Skeletal muscle tissue (tissue), 4 donors: ENCODE results near the gene KIF13A. TPM values are rescaled to one million over a fixed set of nuclear protein-coding genes. Genes with fewer than 3 reads are reported as not detected.
"Not testable (repeated sequence)": the region's sequence is repeated elsewhere in the genome, so short reads cannot be mapped to it uniquely, and the experiment has no call there.

Experiments used
- H3K27ac ChIP-seq: one replicate; pipeline ENCODE4 v1.7.0; 2013; ENCODE audit warnings: mild to moderate bottlenecking, low read depth, low read length, inconsistent platforms
- H3K27me3 ChIP-seq, 3 donors: one replicate each; pipeline ENCODE4 v1.7.0; 2013; ENCODE audit warnings: low read length in 3 of 3; ENCODE audit not compliant: control insufficient read depth in 3 of 3, insufficient read depth in 3 of 3
- H3K36me3 ChIP-seq, 3 donors: one replicate each; pipeline ENCODE4 v1.7.0; 2013; ENCODE audit warnings: low read length in 3 of 3; ENCODE audit not compliant: control insufficient read depth in 3 of 3, insufficient read depth in 3 of 3
- H3K4me1 ChIP-seq, 3 donors: one replicate each; pipeline ENCODE4 v1.7.0; 2013; ENCODE audit warnings: low read length in 3 of 3, mild to moderate bottlenecking in 3 of 3; ENCODE audit not compliant: control insufficient read depth in 3 of 3, insufficient read depth in 3 of 3
- H3K4me3 ChIP-seq, 3 donors: one replicate each; pipeline ENCODE4 v1.7.0; 2013; ENCODE audit warnings: low read length in 3 of 3
- H3K9ac ChIP-seq, 3 donors: one replicate each; pipeline ENCODE4 v1.7.0; 2013; ENCODE audit warnings: low read length in 3 of 3, mild to moderate bottlenecking in 3 of 3, moderate library complexity in 2 of 3, low read depth in 1 of 3
- H3K9me3 ChIP-seq, 3 donors: one replicate each; pipeline ENCODE4 v1.7.0; 2013; ENCODE audit warnings: low read length in 3 of 3; ENCODE audit not compliant: control insufficient read depth in 3 of 3
- total RNA-seq: library from RNA; depleted of rRNA; stranded (reverse); fragments of >200 nt; gene quantifications from one replicate; pipeline ENCODE4 v1.2.3, GENCODE V29; 2014
- donor health status: Osteomylitis.

The KIF13A gene
- total RNA-seq, 1 donor from 2014 or later: 44.9 TPM

- Histone ChIP-seq H3K4me1 (peaks cover 20 to 30% (median 24%) of the 10 kb centered on the region in 3 donors), H3K4me3 (no peak overlapping the region), H3K36me3 (peaks cover 0 to 7% (median 4%) of the 10 kb centered on the region in 3 donors), H3K9me3 (no peaks in the 10 kb centered on the region), H3K27me3 (no peaks in the 10 kb centered on the region), H3K9ac (no peak overlapping the region), H3K27ac (no peak overlapping the region)
Measured at GRCh38 chr6:17957904-17958620, 29.4 kb downstream of the KIF13A start.

DNA sequence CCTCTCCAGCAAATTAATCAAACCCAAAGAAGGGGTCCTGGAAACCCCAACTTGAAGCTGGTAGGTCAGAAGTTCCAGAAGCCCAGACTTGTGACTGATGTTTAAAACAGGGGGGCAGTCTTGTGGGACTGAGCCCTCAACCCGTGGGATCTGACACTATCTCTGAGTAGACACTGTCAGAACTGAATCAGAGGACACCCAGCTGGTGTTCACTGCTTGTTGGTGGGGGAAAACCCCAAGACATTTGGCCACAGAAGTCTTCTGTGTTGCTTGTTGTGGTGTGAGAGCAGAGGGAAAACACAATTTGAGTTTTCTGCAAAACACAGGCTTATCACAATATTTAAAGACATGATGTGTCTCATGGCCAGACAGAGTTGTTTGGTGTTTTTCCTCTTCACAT lies 29.9 kb downstream of the KIF13A start:
- no peaks in the 10 kb centered on the region for H3K27me3 ChIP-seq
- no peak overlapping the region for H3K4me3 ChIP-seq
- peaks cover 19 to 27% (median 19%) of the 10 kb centered on the region in 3 donors for H3K4me1 ChIP-seq
- no peaks in the 10 kb centered on the region for H3K9me3 ChIP-seq
- H3K36me3 ChIP-seq: peaks cover 0 to 7% (median 4%) of the 10 kb centered on the region in 3 donors
- no peak overlapping the region for H3K27ac ChIP-seq
- no peak overlapping the region for H3K9ac ChIP-seq

- Histone ChIP-seq H3K9me3 (no peaks in the 10 kb centered on the region), H3K36me3 (peaks cover 0 to 7% (median 4%) of the 10 kb centered on the region in 3 donors), H3K4me3 (no peak overlapping the region), H3K27ac (no peak overlapping the region), H3K9ac (no peak overlapping the region), H3K4me1 (peaks cover 15 to 23% (median 15%) of the 10 kb centered on the region in 3 donors), H3K27me3 (no peaks in the 10 kb centered on the region)
Measured at GRCh38 chr6:17957086-17957485, 30.3 kb downstream of the KIF13A start.

- no peak overlapping the region for H3K27ac ChIP-seq
- no peak overlapping the region for H3K9ac ChIP-seq
- H3K9me3 ChIP-seq: no peaks in the 10 kb centered on the region
- H3K4me3 ChIP-seq: no peak overlapping the region
- H3K4me1 ChIP-seq: peaks cover 0 to 3% (median 3%) of the 10 kb centered on the region in 3 donors
- H3K27me3 ChIP-seq: no peaks in the 10 kb centered on the region
- H3K36me3 ChIP-seq: peaks cover 0 to 4% (median 4%) of the 10 kb centered on the region in 3 donors
Measured at GRCh38 chr6:17950095-17950494, 37.3 kb downstream of the KIF13A start.

DNA sequence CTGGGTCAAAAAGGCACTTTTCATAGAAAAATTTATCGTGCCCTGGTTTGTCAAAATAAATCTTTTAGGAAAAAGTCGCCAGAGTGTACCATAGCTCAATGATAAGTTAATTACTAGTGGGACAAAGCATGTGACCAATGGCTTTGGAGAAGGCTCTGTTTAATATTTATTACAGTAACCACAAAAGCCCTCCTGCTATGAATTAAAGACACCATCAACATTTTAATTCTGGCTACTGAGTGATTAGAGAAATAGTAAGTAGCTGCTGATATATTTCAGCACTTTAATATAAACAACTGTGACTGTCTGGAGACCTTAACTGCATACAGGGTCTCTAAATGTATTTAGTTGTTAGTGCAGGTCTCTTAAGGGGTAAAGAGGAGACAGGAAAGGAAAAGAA lies 38.3 kb downstream of the KIF13A start:
- Histone ChIP-seq H3K27ac (no peak overlapping the region), H3K4me1 (peaks cover 3 to 11% (median 3%) of the 10 kb centered on the region in 3 donors), H3K36me3 (peaks cover 0 to 4% (median 4%) of the 10 kb centered on the region in 3 donors), H3K9me3 (no peaks in the 10 kb centered on the region), H3K27me3 (no peaks in the 10 kb centered on the region), H3K9ac (no peak overlapping the region), H3K4me3 (no peak overlapping the region)

GRCh38 chr6:17948725-17949124 lies 38.7 kb downstream of the KIF13A start:
- H3K4me3 ChIP-seq: no peak overlapping the region
- no peak overlapping the region for H3K9ac ChIP-seq
- H3K27ac ChIP-seq: no peak overlapping the region
- no peaks in the 10 kb centered on the region for H3K9me3 ChIP-seq
- no peaks in the 10 kb centered on the region for H3K27me3 ChIP-seq
- peaks cover 4 to 12% (median 5%) of the 10 kb centered on the region in 3 donors for H3K4me1 ChIP-seq
- H3K36me3 ChIP-seq: peaks cover 0 to 4% (median 4%) of the 10 kb centered on the region in 3 donors

GRCh38 chr6:17947574-17947973 lies 39.9 kb downstream of the KIF13A start:
- not testable (repeated sequence) for H3K9ac ChIP-seq, H3K36me3 ChIP-seq, H3K27me3 ChIP-seq, H3K27ac ChIP-seq, H3K4me3 ChIP-seq, H3K9me3 ChIP-seq
- peaks cover 6 to 12% (median 8%) of the 10 kb centered on the region in 3 donors for H3K4me1 ChIP-seq

DNA sequence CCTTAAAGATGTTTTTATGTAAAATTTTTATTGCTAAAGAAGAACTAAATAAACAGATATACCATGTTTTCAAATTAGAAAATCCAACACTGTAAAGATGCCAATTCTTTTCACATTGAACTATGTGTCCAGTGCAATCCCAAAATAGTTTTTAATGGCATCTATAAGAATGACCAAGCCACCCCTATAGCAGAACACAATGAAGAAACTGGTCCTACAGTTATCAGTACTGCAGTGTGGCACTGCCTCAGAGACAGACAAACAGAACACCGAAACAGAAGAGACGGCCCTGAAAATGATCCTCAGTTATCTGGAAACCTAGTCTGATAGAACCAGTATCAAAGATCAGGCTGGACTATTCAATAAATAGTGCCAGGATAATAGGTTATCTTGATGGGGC lies 41.9 kb downstream of the KIF13A start:
- no peak overlapping the region for H3K9ac ChIP-seq
- no peaks in the 10 kb centered on the region for H3K27me3 ChIP-seq
- H3K27ac ChIP-seq: no peak overlapping the region
- H3K4me3 ChIP-seq: no peak overlapping the region
- H3K36me3 ChIP-seq: no peaks in the 10 kb centered on the region
- H3K9me3 ChIP-seq: no peaks in the 10 kb centered on the region
- peaks cover 6 to 12% (median 8%) of the 10 kb centered on the region in 3 donors for H3K4me1 ChIP-seq

DNA sequence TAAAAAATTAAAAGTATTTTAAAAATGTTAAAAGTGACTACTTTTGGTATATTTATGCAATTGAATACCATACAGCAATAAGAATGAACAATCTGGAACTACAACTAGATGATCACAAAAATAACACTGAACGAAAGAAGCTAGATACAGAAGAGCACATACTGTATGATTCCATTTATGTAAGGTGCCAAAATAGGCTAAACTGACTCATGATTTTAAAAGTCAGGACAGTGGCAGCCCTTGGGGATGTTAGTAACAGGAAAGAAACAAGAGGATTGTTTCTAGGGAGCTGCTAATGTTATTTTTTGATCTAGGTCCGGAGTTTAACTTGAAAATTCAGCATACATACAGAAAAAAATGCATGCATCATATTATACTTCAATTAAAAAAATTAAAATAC lies 42.3 kb downstream of the KIF13A start:
- Histone ChIP-seq H3K27me3 (no peaks in the 10 kb centered on the region), H3K4me3 (no peak overlapping the region), H3K9me3 (no peaks in the 10 kb centered on the region), H3K27ac (no peak overlapping the region), H3K4me1 (peaks cover 6 to 12% (median 8%) of the 10 kb centered on the region in 3 donors), H3K36me3 (no peaks in the 10 kb centered on the region), H3K9ac (peak overlapping the region in 1 of 3 donors; percentile 1)

DNA sequence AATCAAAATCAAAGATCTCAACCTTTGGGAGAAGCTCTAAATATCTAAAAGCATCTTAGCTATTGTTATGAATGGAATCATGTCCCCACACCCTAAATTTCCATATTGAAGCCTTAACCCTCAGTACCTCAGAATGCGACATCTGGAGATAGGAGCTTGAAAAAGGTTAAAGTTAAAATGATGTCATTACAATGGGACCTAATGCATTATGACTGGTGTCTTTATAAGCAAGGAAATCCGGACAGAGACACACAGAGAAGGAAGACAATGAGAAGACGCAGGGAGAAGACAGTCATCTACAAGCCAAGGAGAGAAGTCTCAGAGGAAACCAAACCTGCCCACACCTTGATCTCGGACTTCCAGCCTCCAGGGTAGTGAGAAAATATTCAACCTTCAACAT lies 46.1 kb downstream of the KIF13A start:
- H3K9me3 ChIP-seq: no peaks in the 10 kb centered on the region
- peaks cover 4 to 12% (median 8%) of the 10 kb centered on the region in 3 donors for H3K4me1 ChIP-seq
- H3K9ac ChIP-seq: no peak overlapping the region
- H3K4me3 ChIP-seq: no peak overlapping the region
- no peaks in the 10 kb centered on the region for H3K36me3 ChIP-seq
- H3K27me3 ChIP-seq: no peaks in the 10 kb centered on the region
- no peak overlapping the region for H3K27ac ChIP-seq
